ENCODE measurements around the gene MAL.

- TF ChIP-seq POLR2A (IDR thresholded peaks at IDR 0.05; ENCODE audit: control extremely low read depth in 1 of 2, low read depth in 2 of 2, low read length in 2 of 2): no peak
- TF ChIP-seq CTCF (IDR thresholded peaks at IDR 0.05; ENCODE audit: control extremely low read depth in 1 of 3, insufficient read depth in 1 of 3, low read depth in 1 of 3, low read length in 3 of 3): no peak
- TF ChIP-seq CEBPB (IDR thresholded peaks at IDR 0.05; ENCODE audit: low read depth, low read length): no peak
- TF ChIP-seq RXRA (IDR thresholded peaks at IDR 0.05; ENCODE audit: insufficient read depth, low read depth, low read length): no peak
- no peak for TF ChIP-seq PHF8 (conservative IDR thresholded peaks at IDR 0.05; ENCODE audit: low read depth, low read length)
- TF ChIP-seq POLR2AphosphoS5 (IDR thresholded peaks at IDR 0.05; ENCODE audit: low read depth, low read length): no peak
- TF ChIP-seq TAF1 (IDR thresholded peaks at IDR 0.05; ENCODE audit: low read depth, low read length): no peak
- no peak for TF ChIP-seq SAP30 (IDR thresholded peaks at IDR 0.05; ENCODE audit: insufficient read depth, insufficient replicate concordance, low read length)
- TF ChIP-seq SP1 (IDR thresholded peaks at IDR 0.05; ENCODE audit: low read depth, low read length): no peak
- TF ChIP-seq BACH1 (IDR thresholded peaks at IDR 0.05; ENCODE audit: low read length): no peak
- TF ChIP-seq CREB1 (IDR thresholded peaks at IDR 0.05): no peak
- no peak for TF ChIP-seq RAD21 (IDR thresholded peaks at IDR 0.05 in 1 of 2, conservative IDR thresholded peaks at IDR 0.05 in 1 of 2; ENCODE audit: low read depth in 2 of 2, low read length in 2 of 2)
- no peak for TF ChIP-seq USF2 (IDR thresholded peaks at IDR 0.05; ENCODE audit: low read length)
- no peak for TF ChIP-seq KDM1A (IDR thresholded peaks at IDR 0.05; ENCODE audit: borderline replicate concordance, low read length)
These were observed 5.9 kb upstream of the MAL start for GRCh38 chr2:95019572-95019971.

Measured in H1 (cell line).